Measurements from ENCODE around the gene ACTG1. TPM values are rescaled to one million over a fixed set of nuclear protein-coding genes. Genes with fewer than 3 reads are reported as not detected.

Gene ACTG1
- total and polyA plus RNA-seq, 2 of the 13 experiments (the other 11 are each of a cell fraction or from before 2014, with no cell fraction given): 973 to 1,138 TPM

GRCh38 chr17:81487089-81487486, 25.5 kb downstream of the ACTG1 start:
- intact Hi-C loops (cut with micrococcal nuclease; ENCODE audit: unreplicated experiment): no loop called here
- H4K20me1 ChIP-seq (ENCODE audit: insufficient read depth, low read length): no peaks in the 10 kb centered on the region
- H3K79me2 ChIP-seq (ENCODE audit: insufficient read depth, low read length): no peaks in the 10 kb centered on the region
- ATAC-seq: no peak
- H2AFZ ChIP-seq (ENCODE audit: low read length): no peak overlapping the region
- no peaks in the 10 kb centered on the region for H3K9me3 ChIP-seq (ENCODE audit: low read length)
- ChIA-PET POLR2A (no interaction called here), CTCF (ENCODE audit: low intra/inter-chr PET ratio, low total read pairs) (no interaction called here)
- H3K9ac ChIP-seq (ENCODE audit: insufficient read depth, low read depth, low read length): no peak overlapping the region
- no peak for FAIRE-seq
- H3K27me3 ChIP-seq (ENCODE audit: control insufficient read depth in 1 of 2, insufficient read depth in 2 of 2, low read length in 2 of 2): peaks cover 3 to 29% of the 10 kb centered on the region in 2 experiments; a peak in 4 of 5 replicates
- 71% methylated on average over 10 of the region's 10 CpGs for WGBS (ENCODE audit: low lambda C conversion rate)
- in situ Hi-C loops (cut with HindIII; ENCODE audit: extremely low pct_ligation_motif_present, low pct_unique_long_range_greater_than_20kb): no loop called here
- H3K4me3 ChIP-seq (replicated peaks in 1 of 3; ENCODE audit: insufficient read depth in 1 of 3, low read depth in 2 of 3, low read length in 3 of 3): no peak overlapping the region
- H3K27ac ChIP-seq (ENCODE audit: extremely low read length, insufficient read depth, low read length): no peak overlapping the region
- DNase-seq (ENCODE audit: low spot score): no peak
- H3K4me2 ChIP-seq (ENCODE audit: low read depth, low read length): peak overlapping the region; percentile 81
- no peaks in the 10 kb centered on the region for H3K36me3 ChIP-seq (replicated peaks in 1 of 2; ENCODE audit: control insufficient read depth in 1 of 2, insufficient read depth in 2 of 2, low read length in 2 of 2)
- TF ChIP-seq ZBTB8A (CRISPR knock-in tag; IDR thresholded peaks at IDR 0.05; ENCODE audit: borderline replicate concordance, low read depth) (0 out of 2 replicates have a peak, but pooled peaks have one; percentile 9), GATA4 (IDR thresholded peaks at IDR 0.05; ENCODE audit: borderline replicate concordance, low read depth) (no peak), HDAC1 (CRISPR knock-in tag; IDR thresholded peaks at IDR 0.05) (peak; percentile 13; the same call in 1 of the 2 replicates)
- H3K4me1 ChIP-seq (ENCODE audit: insufficient read depth, low read length): peaks cover 76% of the 10 kb centered on the region
- BruUV-seq (replicated peaks): no TSS peak

GRCh38 chr17:81486199-81486810, 26.3 kb downstream of the ACTG1 start:
- in situ Hi-C loops (cut with HindIII; ENCODE audit: extremely low pct_ligation_motif_present, low pct_unique_long_range_greater_than_20kb): no loop called here
- Histone ChIP-seq H3K4me2 (ENCODE audit: low read depth, low read length) (0 out of 2 replicates have a peak overlapping the region, but pooled peaks have one; percentile 4), H3K79me2 (ENCODE audit: insufficient read depth, low read length) (no peaks in the 10 kb centered on the region), H3K9ac (ENCODE audit: insufficient read depth, low read depth, low read length) (no peak overlapping the region), H3K4me1 (ENCODE audit: insufficient read depth, low read length) (peaks cover 69% of the 10 kb centered on the region), H3K27me3 (ENCODE audit: control insufficient read depth in 1 of 2, insufficient read depth in 2 of 2, low read length in 2 of 2) (peaks cover 3 to 32% of the 10 kb centered on the region in 2 experiments; a peak in 4 of 5 replicates), H3K36me3 (replicated peaks in 1 of 2; ENCODE audit: control insufficient read depth in 1 of 2, insufficient read depth in 2 of 2, low read length in 2 of 2) (no peaks in the 10 kb centered on the region), H3K27ac (ENCODE audit: extremely low read length, insufficient read depth, low read length) (no peak overlapping the region), H4K20me1 (ENCODE audit: insufficient read depth, low read length) (no peaks in the 10 kb centered on the region), H2AFZ (ENCODE audit: low read length) (no peak overlapping the region), H3K4me3 (replicated peaks in 1 of 3; ENCODE audit: insufficient read depth in 1 of 3, low read depth in 2 of 3, low read length in 3 of 3) (no peak overlapping the region), H3K9me3 (ENCODE audit: low read length) (no peaks in the 10 kb centered on the region)
- ATAC-seq: no peak
- FAIRE-seq: no peak
- CTCF ChIA-PET (ENCODE audit: low intra/inter-chr PET ratio, low total read pairs): no interaction called here
- POLR2A ChIA-PET: no interaction called here
- no peak for DNase-seq (ENCODE audit: low spot score)
- no TSS peak for BruUV-seq (replicated peaks)
- 62% methylated on average over 17 of the region's 17 CpGs for WGBS (ENCODE audit: low lambda C conversion rate)
- TF ChIP-seq ZNF33B (CRISPR knock-in tag; IDR thresholded peaks at IDR 0.05) (no peak), NFRKB (IDR thresholded peaks at IDR 0.05) (no peak), ZNF234 (CRISPR knock-in tag; conservative IDR thresholded peaks at IDR 0.05) (no peak), ATAD3A (CRISPR knock-in tag; IDR thresholded peaks at IDR 0.05) (no peak), ZKSCAN1 (IDR thresholded peaks at IDR 0.05; ENCODE audit: low read length) (no peak), ZNF670 (CRISPR knock-in tag; IDR thresholded peaks at IDR 0.05; ENCODE audit: borderline replicate concordance) (no peak), ZNF691 (CRISPR knock-in tag; IDR thresholded peaks at IDR 0.05; ENCODE audit: borderline replicate concordance, low read depth) (no peak), FOXC1 (CRISPR knock-in tag; IDR thresholded peaks at IDR 0.05; ENCODE audit: borderline replicate concordance) (no peak)
- intact Hi-C loops (cut with micrococcal nuclease; ENCODE audit: unreplicated experiment): no loop called here
